GM12874 (cell line): ENCODE results near the gene ITGA5.

ENCODE experiments used
- TF ChIP-seq, protein P1 (sequence below): IDR thresholded peaks from 2 replicates; pipeline ENCODE4 v1.5.1; 2011; ENCODE audit warnings: low read depth, mild to moderate bottlenecking, control low read depth, low read length, moderate library complexity; ENCODE audit not compliant: insufficient read depth

Gene ITGA5

DNA sequence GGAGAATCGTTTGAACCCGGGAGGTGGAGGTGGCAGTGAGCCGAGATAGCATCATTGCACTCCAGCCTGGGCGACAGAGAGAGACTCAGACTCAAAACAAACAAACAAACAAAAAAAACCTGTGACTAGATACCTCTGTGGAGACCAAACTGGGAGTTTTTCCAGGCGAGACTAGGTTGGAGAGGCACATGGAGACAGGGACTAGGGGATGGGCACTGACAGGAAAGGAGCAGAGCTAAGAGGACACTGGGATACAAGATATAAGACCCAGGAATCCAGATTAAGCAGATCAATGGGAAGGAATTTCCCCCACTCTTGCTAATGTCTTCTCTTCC, 4.7 kb upstream of the ITGA5 start:
- TF ChIP-seq, protein P1, sequence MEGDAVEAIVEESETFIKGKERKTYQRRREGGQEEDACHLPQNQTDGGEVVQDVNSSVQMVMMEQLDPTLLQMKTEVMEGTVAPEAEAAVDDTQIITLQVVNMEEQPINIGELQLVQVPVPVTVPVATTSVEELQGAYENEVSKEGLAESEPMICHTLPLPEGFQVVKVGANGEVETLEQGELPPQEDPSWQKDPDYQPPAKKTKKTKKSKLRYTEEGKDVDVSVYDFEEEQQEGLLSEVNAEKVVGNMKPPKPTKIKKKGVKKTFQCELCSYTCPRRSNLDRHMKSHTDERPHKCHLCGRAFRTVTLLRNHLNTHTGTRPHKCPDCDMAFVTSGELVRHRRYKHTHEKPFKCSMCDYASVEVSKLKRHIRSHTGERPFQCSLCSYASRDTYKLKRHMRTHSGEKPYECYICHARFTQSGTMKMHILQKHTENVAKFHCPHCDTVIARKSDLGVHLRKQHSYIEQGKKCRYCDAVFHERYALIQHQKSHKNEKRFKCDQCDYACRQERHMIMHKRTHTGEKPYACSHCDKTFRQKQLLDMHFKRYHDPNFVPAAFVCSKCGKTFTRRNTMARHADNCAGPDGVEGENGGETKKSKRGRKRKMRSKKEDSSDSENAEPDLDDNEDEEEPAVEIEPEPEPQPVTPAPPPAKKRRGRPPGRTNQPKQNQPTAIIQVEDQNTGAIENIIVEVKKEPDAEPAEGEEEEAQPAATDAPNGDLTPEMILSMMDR, result no peak

DNA sequence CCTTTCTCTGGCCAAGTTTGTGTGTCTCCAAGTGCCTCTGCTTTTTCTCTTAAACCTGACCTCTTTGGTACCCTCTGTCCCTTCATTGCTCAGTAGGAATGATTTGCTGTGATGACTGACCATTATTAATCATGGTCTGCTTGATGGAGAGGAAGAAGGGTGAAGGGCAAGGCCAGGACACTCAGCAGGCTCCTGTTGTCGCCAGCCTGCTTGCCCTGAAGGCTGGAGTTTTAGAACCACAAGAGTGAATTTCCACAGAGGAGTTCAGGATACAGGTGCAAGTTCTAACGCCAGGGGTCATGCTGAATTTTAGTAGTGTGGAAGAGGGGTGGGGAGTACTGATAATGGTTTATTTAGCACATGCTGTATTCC, 2.8 kb upstream of the ITGA5 start:
- TF ChIP-seq, protein P1, result no peak

DNA sequence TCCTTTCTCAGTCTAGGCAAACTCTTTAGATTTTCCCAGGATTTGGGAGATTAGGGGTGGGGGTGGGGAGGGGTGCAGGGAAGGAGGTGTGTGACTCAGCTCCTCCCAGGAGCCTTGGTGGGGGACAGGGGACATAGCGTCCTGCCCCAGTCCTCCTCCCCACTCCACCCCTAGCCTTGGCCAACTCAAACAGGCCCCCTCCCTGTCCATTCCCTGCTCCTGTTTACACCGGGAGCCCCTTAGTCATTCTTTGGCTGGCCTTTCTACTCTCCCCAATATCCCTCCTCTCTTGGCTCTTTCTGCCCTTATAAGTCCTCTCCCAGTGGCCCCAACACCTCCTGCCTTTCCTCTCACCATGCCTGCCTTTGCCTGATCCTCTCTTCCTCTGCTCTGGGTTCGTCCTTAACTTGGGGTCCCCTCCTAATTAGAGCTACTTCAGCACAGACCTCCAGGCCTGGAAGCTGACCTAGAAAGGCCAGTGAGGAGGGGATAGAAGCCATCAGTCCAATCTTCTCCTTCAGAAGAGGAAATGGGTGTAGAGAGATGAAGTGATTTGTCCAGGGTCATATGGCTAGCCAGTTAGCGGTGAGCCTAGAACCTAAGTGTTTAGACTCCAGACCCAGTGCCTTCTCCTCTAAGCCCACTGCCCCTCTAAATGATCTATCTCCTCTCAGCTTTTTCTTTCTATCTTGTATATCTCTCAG, 2.3 kb upstream of the ITGA5 start:
- TF ChIP-seq, protein P1, result no peak

DNA sequence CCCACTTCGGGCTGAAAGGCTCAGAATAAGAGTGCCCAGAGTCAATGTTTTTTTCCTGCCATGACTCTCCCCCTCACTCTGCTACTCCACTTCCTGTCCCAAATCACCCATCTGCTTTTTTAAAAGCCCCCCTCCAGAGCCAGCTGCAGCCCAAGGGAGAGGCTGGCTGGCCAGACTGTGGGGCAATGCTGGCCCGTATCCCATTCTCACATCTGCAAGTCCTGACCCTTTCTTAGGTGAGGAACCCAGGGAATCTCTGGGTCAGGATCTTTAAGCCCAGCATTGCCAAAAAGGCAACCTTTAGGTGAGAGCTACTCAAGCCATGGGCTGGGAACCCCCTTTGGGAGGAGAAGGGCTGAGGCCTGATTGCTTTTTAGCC, 1.7 kb upstream of the ITGA5 start:
- TF ChIP-seq, protein P1, result no peak

DNA sequence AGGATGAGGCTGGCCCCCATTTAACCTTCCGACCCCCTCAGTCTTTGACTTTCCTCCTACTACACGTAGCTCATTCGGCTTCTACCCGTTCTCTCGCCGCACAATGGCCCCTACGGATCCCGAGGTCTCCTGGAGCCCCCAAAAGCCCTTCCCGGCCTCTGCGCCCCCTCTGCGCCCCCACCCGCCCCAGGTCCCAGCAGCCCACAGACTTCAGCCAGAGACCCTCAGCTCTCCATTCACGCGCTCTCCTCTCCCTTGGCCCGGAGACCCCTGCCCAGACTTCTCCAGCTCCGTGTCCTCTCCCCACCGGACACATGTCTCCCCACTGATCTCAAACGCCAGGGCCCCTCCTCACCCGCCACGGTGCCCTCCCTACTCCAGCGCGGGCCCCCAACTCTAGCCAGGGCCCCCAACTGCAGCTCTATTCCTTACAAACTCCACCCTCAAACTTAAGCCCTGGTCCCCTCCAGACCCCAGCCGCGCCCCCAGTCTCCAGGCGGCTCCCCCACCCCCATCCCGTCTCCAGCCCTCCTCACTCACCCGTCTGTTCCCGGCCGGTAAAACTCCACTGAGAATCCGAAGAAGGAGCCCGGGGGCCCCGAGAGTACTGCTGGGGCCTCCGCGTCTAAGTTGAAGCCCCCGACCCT, 502 bp downstream of the ITGA5 start:
- TF ChIP-seq, protein P1, result no peak

DNA sequence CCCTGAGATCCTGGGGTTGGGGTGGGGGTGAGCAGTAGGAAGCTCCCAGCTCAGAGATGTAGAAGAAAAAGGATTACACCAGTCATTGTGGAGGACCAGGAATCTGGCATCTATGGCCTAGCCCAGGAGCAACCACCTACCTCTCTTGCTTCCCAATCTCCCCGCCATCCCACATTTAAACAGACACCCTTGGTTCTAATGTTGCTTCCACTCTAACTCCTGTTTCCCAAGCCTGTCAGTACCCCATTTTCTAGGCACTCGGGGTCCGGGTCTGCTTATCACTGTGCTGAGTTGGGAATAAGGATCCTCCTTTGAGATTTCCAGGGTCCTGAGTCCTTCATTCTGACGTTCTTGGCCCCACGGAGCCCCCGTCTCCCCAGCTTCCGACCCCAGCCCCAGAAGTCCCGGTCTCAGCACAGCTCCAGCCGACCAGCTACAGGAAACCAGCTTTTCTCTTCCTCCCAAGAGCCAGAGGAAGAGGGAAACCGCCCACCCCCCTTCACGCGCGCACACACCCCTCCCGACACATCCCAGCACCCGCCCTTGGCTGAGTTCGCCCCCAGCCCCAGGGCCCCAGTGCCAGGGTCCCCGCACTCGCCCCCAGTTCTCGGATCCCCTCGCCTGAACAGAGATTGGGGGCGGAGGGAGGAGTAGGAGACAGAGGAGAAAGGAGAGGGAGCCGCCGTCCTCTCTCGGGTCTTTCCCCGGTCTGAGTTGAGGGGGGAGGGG, 1.2 kb downstream of the ITGA5 start:
- TF ChIP-seq, protein P1, result no peak

DNA sequence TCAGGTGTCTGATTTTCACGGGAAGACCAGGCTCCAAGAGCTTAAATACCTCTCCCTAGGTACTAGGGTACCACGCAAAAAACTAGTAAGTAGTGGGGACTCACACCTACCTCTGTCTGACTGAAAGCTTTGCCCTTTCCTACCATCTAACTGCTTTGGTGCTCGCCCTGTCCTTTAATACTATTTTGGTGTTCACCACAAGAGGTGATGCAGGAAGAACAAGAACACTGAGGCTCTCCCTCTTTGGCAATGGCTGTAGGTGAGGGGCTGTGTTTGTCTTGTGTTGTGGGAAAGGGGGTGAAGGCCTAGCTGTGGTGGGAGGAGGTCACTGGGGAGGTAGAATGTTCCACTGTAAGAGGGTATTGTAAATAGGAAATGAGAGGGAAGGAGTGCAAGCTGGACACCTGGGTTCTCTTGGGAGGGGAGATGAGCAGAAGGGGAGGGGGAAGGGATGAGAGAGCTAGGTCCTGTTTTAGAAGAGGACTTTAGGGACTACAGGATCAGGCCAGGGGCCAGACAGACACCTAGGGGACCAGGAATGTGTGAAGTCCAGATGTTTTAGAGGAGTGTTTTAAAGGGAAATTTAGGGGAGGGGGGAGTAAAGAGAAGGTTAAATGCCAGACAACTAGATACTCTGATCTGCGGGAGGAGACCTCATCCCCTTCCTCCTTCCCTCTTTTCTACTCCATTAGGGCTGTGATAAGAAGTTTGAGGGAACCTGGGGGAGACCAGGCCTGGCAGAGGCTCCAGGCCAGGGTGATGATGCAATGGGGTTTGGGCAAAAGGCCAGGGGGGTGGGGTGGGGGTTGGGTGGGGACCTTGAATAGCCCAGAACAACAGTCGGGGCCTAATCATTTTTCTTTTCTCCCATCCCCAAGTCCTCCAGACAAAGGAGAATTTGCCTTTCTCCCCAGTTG, 2.1 kb downstream of the ITGA5 start:
- TF ChIP-seq, protein P1, result no peak
